ENCODE measurements around the gene ZER1. TPM values are rescaled to one million over a fixed set of nuclear protein-coding genes. Genes with fewer than 3 reads are reported as not detected.
"Not testable (repeated sequence)": the region's sequence is repeated elsewhere in the genome, so short reads cannot be mapped to it uniquely, and the experiment has no call there.

The ZER1 gene
- total RNA-seq, 2 donors from 2014 or later: 30.6 to 32.6 TPM

DNA sequence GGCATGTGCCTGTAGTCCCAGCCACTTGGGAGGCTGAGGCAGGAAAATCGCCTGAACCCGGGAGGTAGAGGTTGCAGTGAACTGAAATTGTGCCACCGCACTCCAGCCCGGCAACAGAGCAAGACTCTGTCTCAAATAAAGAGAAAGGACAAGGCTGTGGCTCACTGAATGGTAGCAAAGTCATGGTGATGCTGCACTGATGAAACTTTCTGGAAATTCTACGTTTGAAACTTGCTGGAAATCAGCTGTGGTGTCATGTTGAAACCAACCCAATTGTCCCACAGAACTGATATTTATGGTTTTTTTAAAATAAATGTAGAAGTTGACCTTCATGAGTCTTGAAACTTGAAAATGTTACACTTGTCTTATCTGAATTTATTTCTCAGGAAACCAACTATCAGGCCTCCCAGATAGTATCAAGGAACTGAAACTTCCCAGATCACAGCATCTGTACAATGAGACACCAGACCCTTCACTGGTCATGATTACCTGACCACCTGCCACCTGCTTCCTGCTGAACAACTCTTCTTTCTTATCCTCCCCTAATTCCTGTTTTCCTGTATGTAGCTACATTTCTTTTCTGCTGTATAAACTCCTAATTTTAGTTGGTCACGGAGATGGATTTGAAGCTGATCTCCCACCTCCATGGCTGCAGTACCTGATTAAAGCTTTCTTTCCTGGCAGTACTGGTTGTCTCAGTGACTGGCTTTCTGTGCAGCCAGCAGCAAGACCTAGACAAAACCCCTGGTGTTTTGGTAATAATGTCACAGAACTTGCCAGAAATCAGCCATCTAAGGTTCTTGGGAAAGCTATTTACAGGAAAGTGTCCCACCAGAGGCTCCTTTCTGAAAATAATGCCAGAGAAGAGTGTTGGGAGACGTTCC, 9.7 kb upstream of the ZER1 start:
- ATAC-seq (replicated peaks in 1 of 2) (no peak), DNase-seq (no peak)
- H3K27me3 Mint-ChIP-seq (ENCODE audit: low read depth): no peaks in the 10 kb centered on the region
- peaks cover 3% of the 10 kb centered on the region in 2 donors for H3K9me3 Mint-ChIP-seq
- peaks cover 7% of the 10 kb centered on the region for H3K4me1 Mint-ChIP-seq (ENCODE audit: low read depth)
- no peak overlapping the region for H3K27ac Mint-ChIP-seq
- H3K4me3 Mint-ChIP-seq: no peak overlapping the region
- peaks cover 2 to 3% of the 10 kb centered on the region in 2 donors for H3K36me3 Mint-ChIP-seq (ENCODE audit: insufficient read depth in 2 of 2)

DNA sequence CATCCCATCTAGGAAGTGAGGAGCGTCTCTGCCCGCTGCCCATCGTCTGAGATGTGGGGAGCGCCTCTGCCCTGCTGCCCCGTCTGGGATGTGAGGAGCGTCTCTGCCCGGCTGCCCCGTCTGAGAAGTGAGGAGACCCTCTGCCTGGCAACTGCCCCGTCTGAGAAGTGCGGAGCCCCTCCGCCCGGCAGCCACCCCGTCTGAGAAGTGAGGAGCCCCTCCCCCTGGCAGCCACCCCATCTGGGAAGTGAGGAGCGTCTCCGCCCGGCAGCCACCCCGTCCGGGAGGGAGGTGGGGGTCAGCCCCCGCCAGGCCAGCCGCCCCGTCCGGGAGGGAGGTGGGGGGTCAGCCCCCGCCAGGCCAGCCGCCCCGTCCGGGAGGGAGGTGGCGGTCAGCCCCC, 8.4 kb upstream of the ZER1 start:
- not testable (repeated sequence) for H3K9me3 Mint-ChIP-seq; DNase-seq; H3K36me3 Mint-ChIP-seq (ENCODE audit: insufficient read depth in 2 of 2); ATAC-seq (replicated peaks in 1 of 2); H3K4me1 Mint-ChIP-seq (ENCODE audit: low read depth); H3K27me3 Mint-ChIP-seq (ENCODE audit: low read depth); H3K27ac Mint-ChIP-seq; H3K4me3 Mint-ChIP-seq

GRCh38 chr9:128774804-128775203, 3.1 kb upstream of the ZER1 start:
- no peak for ATAC-seq (replicated peaks in 1 of 2)
- Mint-ChIP-seq H3K9me3 (peaks cover 2 to 3% of the 10 kb centered on the region in 2 donors), H3K4me1 (ENCODE audit: low read depth) (peaks cover 14% of the 10 kb centered on the region), H3K27me3 (ENCODE audit: low read depth) (no peaks in the 10 kb centered on the region), H3K4me3 (no peak overlapping the region), H3K36me3 (ENCODE audit: insufficient read depth in 2 of 2) (peaks cover 0 to 11% of the 10 kb centered on the region in 2 donors), H3K27ac (no peak overlapping the region)
- no peak for DNase-seq

- H3K4me3 Mint-ChIP-seq: peak overlapping the region; percentile 46 to 98
- no peaks in the 10 kb centered on the region for H3K27me3 Mint-ChIP-seq (ENCODE audit: low read depth)
- peaks cover 2 to 3% of the 10 kb centered on the region in 2 donors for H3K9me3 Mint-ChIP-seq
- ATAC-seq (replicated peaks in 1 of 2) (no peak), DNase-seq (no peak)
- H3K4me1 Mint-ChIP-seq (ENCODE audit: low read depth): peaks cover 28% of the 10 kb centered on the region
- peaks cover 0 to 11% of the 10 kb centered on the region in 2 donors for H3K36me3 Mint-ChIP-seq (ENCODE audit: insufficient read depth in 2 of 2)
- H3K27ac Mint-ChIP-seq: no peak overlapping the region
Observed at GRCh38 chr9:128773049-128773448, 1.3 kb upstream of the ZER1 start.

GRCh38 chr9:128771094-128771721, 519 bp downstream of the ZER1 start:
- peaks cover 2 to 3% of the 10 kb centered on the region in 2 donors for H3K9me3 Mint-ChIP-seq
- H3K4me3 Mint-ChIP-seq: peak overlapping the region; percentile 92 to 98
- no peaks in the 10 kb centered on the region for H3K27me3 Mint-ChIP-seq (ENCODE audit: low read depth)
- peak in 1 of 2 donors; percentile 7 for DNase-seq
- peak; percentile 26 to 41 for ATAC-seq (replicated peaks in 1 of 2)
- peak overlapping the region; percentile 81 for H3K27ac Mint-ChIP-seq
- peaks cover 0 to 11% of the 10 kb centered on the region in 2 donors for H3K36me3 Mint-ChIP-seq (ENCODE audit: insufficient read depth in 2 of 2)
- H3K4me1 Mint-ChIP-seq (ENCODE audit: low read depth): peaks cover 28% of the 10 kb centered on the region

GRCh38 chr9:128770286-128771030, 1.3 kb downstream of the ZER1 start:
- H3K27me3 Mint-ChIP-seq (ENCODE audit: low read depth): no peaks in the 10 kb centered on the region
- H3K4me1 Mint-ChIP-seq (ENCODE audit: low read depth): peaks cover 28% of the 10 kb centered on the region
- H3K9me3 Mint-ChIP-seq: peaks cover 2 to 3% of the 10 kb centered on the region in 2 donors
- H3K4me3 Mint-ChIP-seq: peak overlapping the region; percentile 92 to 98
- DNase-seq: no peak
- H3K36me3 Mint-ChIP-seq (ENCODE audit: insufficient read depth in 2 of 2): peaks cover 0 to 7% of the 10 kb centered on the region in 2 donors
- no peak for ATAC-seq (replicated peaks in 1 of 2)
- H3K27ac Mint-ChIP-seq: peak overlapping the region; percentile 81

- H3K9me3 Mint-ChIP-seq: no peaks in the 10 kb centered on the region
- DNase-seq: no peak
- no peak for ATAC-seq (replicated peaks in 1 of 2)
- no peaks in the 10 kb centered on the region for H3K27me3 Mint-ChIP-seq (ENCODE audit: low read depth)
- H3K4me1 Mint-ChIP-seq (ENCODE audit: low read depth): peaks cover 28% of the 10 kb centered on the region
- H3K27ac Mint-ChIP-seq: no peak overlapping the region
- no peak overlapping the region for H3K4me3 Mint-ChIP-seq
- peaks cover 0 to 2% of the 10 kb centered on the region in 2 donors for H3K36me3 Mint-ChIP-seq (ENCODE audit: insufficient read depth in 2 of 2)
Observed at GRCh38 chr9:128768606-128769005, 3.1 kb downstream of the ZER1 start.

- H3K4me1 Mint-ChIP-seq (ENCODE audit: low read depth): peaks cover 21% of the 10 kb centered on the region
Observed at GRCh38 chr9:128765499-128765898, 6.2 kb downstream of the ZER1 start.

GRCh38 chr9:128764361-128764760, 7.4 kb downstream of the ZER1 start:
- no peak overlapping the region for H3K27ac Mint-ChIP-seq
- no peak overlapping the region for H3K4me3 Mint-ChIP-seq
- H3K27me3 Mint-ChIP-seq (ENCODE audit: low read depth): no peaks in the 10 kb centered on the region
- no peak for DNase-seq
- H3K36me3 Mint-ChIP-seq (ENCODE audit: insufficient read depth in 2 of 2): no peaks in the 10 kb centered on the region
- H3K9me3 Mint-ChIP-seq: no peaks in the 10 kb centered on the region
- no peak for ATAC-seq (replicated peaks in 1 of 2)
- H3K4me1 Mint-ChIP-seq (ENCODE audit: low read depth): peaks cover 9% of the 10 kb centered on the region

More at GRCh38 chr9:128765499-128765898, 6.2 kb downstream of the ZER1 start:
- no peaks in the 10 kb centered on the region for H3K9me3 Mint-ChIP-seq
- no peak overlapping the region for H3K27ac Mint-ChIP-seq
- DNase-seq: no peak
- peaks cover 0 to 2% of the 10 kb centered on the region in 2 donors for H3K36me3 Mint-ChIP-seq (ENCODE audit: insufficient read depth in 2 of 2)
- no peak for ATAC-seq (replicated peaks in 1 of 2)
- no peaks in the 10 kb centered on the region for H3K27me3 Mint-ChIP-seq (ENCODE audit: low read depth)
- no peak overlapping the region for H3K4me3 Mint-ChIP-seq

GRCh38 chr9:128762671-128763449, 8.9 kb downstream of the ZER1 start:
- DNase-seq: no peak
- no peaks in the 10 kb centered on the region for H3K9me3 Mint-ChIP-seq

GRCh38 chr9:128757602-128758001, 14.1 kb downstream of the ZER1 start:
- H3K27ac Mint-ChIP-seq: no peak overlapping the region
- no peaks in the 10 kb centered on the region for H3K27me3 Mint-ChIP-seq (ENCODE audit: low read depth)
- no peaks in the 10 kb centered on the region for H3K9me3 Mint-ChIP-seq
- ATAC-seq (replicated peaks in 1 of 2) (no peak), DNase-seq (no peak)
- H3K36me3 Mint-ChIP-seq (ENCODE audit: insufficient read depth in 2 of 2): no peaks in the 10 kb centered on the region
- no peak overlapping the region for H3K4me3 Mint-ChIP-seq
- no peaks in the 10 kb centered on the region for H3K4me1 Mint-ChIP-seq (ENCODE audit: low read depth)

More at GRCh38 chr9:128762671-128763449, 8.9 kb downstream of the ZER1 start:
- Mint-ChIP-seq H3K27ac (no peak overlapping the region), H3K36me3 (ENCODE audit: insufficient read depth in 2 of 2) (no peaks in the 10 kb centered on the region), H3K4me1 (ENCODE audit: low read depth) (no peaks in the 10 kb centered on the region), H3K27me3 (ENCODE audit: low read depth) (no peaks in the 10 kb centered on the region), H3K4me3 (no peak overlapping the region)
- ATAC-seq (replicated peaks in 1 of 2): no peak

DNA sequence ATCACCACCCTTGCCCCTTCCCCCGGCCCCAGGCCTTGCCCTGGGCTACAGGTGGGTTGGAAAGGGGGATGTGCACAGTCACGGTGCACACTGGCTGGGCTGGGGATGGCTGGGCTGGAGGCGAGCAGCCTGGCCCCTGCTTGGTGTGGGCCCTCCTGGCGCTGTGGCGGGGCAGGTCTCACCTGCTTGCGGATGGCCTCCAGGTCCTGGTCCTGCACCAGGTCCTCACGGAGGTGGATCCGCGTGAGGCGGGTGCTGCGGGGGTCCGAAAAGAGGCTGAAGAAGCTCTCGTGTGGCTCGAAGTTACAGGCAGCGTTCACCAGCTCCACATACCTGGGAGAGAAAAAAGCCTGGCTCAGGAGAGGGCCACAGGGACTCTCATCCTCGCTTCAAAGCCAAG, 18.1 kb downstream of the ZER1 start:
- no peak for DNase-seq
- no peak for ATAC-seq (replicated peaks in 1 of 2)
- Mint-ChIP-seq H3K9me3 (no peaks in the 10 kb centered on the region), H3K4me3 (no peak overlapping the region), H3K36me3 (ENCODE audit: insufficient read depth in 2 of 2) (no peaks in the 10 kb centered on the region), H3K4me1 (ENCODE audit: low read depth) (no peaks in the 10 kb centered on the region), H3K27ac (no peak overlapping the region), H3K27me3 (ENCODE audit: low read depth) (no peaks in the 10 kb centered on the region)

Measured in activated T-cell treated with anti-CD3 and anti-CD28 coated beads, Interleukin-2, amount 50 U/mL, for 72 hours (primary cell).